ENCODE results near the gene LOXL4.
"Not testable (repeated sequence)": the region's sequence is repeated elsewhere in the genome, so short reads cannot be mapped to it uniquely, and the experiment has no call there.

LOXL4 gene

GRCh38 chr10:98244141-98244540 is 23.9 kb downstream of the LOXL4 start:
- DNase-seq (ENCODE audit: low spot score) = no peak

DNA sequence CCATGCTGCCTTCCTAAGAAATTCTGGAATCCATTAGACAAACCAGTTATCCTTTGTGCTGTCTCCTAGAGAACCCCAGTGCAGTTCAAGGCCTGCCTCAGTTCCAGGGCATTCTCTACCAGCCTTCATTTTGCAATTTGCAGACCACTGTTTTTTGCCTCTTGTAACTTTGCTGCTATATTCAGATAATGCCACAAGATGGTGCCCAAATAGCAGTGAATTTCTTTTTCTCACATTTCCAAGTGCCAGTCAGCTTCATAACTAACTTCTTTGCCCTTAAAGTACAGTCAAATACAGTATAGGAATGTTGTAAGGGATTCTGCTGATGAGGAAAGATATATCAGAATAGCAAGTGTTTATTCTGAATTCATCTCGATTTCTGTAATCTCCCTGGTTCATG is 25.2 kb downstream of the LOXL4 start:
- no peak for DNase-seq (ENCODE audit: low spot score)

DNA sequence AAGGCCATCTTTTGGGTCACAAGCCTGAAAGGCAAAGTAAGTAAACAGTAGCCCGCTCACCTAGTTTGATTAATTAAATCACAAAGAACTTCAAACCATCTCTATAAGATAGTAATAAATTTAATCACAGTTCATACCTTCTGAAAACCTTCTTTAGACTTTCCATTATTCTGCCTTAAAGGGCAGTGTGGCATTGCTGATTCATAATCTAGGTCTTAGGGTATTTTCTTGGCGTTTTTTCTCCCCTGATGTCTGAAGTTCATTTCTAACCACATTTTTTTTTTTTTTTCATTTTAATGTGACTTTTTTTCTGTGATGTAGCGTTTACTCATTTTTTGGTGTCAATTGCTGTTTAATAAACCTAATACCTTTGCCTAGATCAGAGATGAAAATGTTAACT is 27.5 kb downstream of the LOXL4 start:
- DNase-seq (ENCODE audit: low spot score) = no peak

DNA sequence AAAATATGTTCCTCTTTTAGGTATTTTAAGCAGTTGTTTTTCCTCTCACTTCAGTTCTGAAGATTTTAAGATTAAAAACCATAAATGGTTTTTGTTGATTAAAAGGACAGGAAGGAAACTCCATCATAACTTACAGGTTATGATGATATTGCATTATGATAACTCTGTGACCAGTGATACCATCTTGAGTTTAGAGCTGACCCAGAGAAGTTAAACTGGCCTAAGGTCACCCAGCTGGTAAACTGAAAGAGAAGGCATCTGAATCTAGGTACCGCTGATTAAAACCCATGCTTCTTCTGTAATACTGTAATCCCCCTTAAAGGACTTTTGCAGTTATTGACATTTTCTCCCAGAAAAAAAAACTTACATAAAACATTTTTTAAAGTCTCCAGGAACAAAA is 29.6 kb downstream of the LOXL4 start:
- DNase-seq (ENCODE audit: low spot score) = no peak

DNA sequence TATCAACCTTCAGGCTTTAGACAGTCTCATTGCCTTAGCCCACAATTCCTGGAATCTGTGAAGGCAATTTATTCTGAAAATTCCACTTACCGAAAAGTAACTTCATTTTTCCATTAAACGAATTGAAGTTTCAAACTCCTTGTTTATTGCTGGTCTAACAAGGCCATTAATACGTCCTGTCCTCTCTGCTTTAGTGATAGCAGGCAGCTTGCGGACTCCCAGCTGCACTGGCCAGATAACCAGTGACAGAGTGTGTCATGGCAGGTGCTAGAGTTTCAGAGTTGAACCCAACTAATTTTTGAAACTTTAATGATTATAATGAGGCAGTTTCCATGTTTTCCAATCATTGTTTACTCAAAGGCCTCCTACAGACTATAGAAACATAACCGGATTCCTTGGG is 31.1 kb downstream of the LOXL4 start:
- DNase-seq (ENCODE audit: low spot score) = no peak

DNA sequence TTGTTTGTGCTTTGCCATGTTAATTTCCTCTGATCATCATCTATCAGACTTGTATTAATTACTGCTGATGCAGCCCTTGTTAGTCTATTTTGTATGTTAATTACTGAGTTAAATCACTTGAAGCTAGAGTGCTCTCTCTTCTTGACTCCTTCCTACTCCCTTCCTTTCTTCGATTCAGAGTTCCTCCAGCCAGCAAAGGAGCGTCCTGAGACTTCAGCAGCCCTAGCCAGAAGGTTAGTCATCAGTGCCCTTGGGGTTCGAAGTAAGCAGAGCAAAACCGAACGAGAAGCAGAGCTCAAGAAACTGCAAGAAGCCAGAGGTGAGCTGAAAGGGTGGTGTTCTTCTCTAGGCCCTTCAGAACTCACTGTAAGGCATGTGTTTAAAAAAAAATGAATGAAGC is 32.1 kb downstream of the LOXL4 start:
- no peak for DNase-seq (ENCODE audit: low spot score)

DNA sequence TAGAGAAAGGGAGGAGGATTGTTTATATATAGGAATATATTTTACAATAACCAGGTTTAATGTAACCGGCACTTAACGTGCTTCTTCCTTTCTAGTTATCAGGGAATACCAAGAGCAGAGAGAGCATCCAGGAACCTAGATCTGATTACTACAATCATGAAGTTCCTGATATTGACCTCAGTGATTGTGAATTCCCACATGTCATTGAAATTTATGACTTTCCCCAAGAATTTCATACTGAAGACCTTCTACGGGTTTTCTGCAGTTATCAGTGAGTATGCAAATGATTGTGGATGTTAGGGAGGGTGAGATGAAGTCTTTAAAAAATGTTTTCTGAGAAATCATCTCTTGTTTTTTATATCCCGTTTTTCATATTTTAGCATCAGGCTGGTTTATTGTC is 36.6 kb downstream of the LOXL4 start:
- DNase-seq (ENCODE audit: low spot score) = no peak

- not testable (repeated sequence) for DNase-seq (ENCODE audit: low spot score)
Measured at GRCh38 chr10:98228266-98228665, 39.7 kb downstream of the LOXL4 start.

DNA sequence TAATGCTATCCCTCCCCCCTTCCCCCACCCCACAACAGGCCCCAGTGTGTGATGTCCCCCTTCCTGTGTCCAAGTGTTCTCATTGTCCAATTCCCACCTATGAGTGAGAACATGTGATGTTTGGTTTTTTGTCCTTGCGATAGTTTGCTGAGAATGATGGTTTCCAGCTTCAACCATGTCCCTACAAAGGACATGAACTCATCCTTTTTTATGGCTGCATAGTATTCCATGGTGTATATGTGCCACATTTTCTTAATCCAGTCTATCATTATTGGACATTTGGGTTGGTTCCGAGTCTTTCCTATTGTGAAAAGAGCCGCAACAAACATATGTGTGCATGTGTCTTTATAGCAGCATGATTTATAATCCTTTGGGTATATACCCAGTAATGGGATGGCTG is 40.3 kb downstream of the LOXL4 start:
- not testable (repeated sequence) for DNase-seq (ENCODE audit: low spot score)

GRCh38 chr10:98226508-98227144 is 41.4 kb downstream of the LOXL4 start:
- DNase-seq (ENCODE audit: low spot score) = no peak

DNA sequence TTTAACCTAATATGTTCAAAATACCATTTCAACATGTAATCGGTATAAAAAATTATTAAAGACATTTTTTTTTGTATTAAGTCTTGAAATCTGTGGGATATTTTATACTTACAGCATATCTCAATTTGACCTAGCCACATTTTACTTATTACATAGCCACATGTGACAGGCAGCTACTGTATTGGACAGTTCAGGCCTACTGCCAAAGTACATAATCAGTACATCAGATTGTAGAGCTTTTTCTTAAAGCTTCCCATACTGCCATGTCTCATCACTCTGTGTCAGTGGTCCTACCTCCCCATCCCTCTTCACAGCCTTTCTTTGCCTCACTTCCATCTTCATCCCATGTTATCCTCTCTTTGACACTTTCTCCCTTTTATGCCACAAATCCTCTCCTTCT is 43.0 kb downstream of the LOXL4 start:
- DNase-seq (ENCODE audit: low spot score) = no peak

DNA sequence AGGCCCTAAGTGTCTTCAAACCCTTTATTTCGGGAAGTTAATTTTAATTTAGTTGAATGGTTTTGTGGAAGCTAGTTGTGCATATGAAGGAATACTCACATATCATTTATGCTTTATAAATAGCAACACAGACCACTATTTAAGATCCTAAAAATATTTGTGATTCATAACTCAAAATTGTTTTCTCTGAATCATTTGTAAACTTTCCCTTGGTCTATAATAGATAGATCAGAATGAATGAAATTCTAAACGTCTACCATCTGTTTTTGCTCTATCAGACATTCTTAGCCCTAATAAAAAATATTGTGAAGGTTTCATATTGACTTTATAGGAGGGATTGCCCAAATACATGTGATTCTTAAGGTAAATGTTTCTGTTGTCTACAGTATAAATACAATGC is 43.5 kb downstream of the LOXL4 start:
- no peak for DNase-seq (ENCODE audit: low spot score)

DNA sequence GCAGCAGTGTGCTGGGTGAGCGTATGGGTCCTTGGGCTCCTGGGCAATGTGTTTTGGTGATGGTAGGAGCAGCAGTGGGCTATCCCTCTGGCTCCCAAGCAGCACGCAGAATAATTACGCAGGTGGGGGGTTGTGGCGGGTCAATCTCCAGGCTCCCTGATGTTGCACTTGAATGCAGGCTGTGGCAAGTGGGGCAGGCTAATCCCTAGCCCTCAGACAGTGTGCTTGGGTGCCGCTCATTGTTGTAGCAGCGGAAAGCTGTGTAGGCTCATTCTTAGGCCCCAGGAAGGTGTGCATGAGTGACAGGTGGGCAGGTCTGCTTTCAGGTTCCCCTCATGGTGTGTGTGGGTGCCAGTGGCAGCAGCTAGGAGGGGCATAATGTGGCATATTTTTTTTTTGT is 44.1 kb downstream of the LOXL4 start:
- DNase-seq (ENCODE audit: low spot score) = no peak

- DNase-seq (ENCODE audit: low spot score) = no peak
Measured at GRCh38 chr10:98217801-98218200, 50.2 kb downstream of the LOXL4 start.

- no peak for DNase-seq (ENCODE audit: low spot score)
Measured at GRCh38 chr10:98215373-98215772, 52.6 kb downstream of the LOXL4 start.

- DNase-seq (ENCODE audit: low spot score) = no peak
Measured at GRCh38 chr10:98213740-98214139, 54.3 kb downstream of the LOXL4 start.

DNA sequence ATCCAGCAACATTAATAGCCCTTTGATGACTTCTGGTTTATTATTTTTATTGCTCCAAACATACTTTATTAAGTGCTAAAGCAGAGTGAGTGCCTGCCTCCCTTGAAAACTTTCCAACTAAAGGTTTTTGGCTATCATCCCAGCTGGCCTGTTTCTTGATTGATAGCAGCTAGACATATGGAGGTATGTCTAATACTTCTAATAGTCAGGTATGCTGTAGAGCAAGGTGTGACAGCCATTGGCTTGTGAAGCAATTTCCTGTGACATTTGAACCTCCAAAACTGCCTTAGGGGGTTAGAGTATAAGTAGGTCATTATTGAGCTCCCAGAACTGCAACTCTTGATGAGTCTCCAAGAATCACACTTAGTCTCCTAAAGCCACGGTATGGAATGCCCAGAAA is 55.8 kb downstream of the LOXL4 start:
- no peak for DNase-seq (ENCODE audit: low spot score)

DNA sequence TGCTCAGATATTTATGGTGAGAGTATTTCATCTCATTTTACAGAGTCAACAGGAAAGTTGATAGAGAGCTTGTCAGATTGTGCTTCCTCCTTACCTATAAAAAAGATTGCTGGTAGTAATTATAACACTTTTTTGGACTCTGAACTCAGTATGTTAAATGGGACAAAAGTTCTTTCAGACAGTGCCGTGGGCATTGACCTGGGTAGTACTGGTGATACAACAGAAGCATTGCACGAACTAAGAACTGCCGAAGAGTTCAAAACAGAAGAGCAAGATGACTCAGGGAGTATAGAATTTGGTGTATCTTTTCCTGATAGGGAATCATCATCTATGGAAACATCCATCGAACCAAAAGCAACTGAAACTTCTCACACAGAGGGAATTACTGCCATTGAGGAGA is 58.6 kb downstream of the LOXL4 start:
- DNase-seq (ENCODE audit: low spot score) = no peak

GRCh38 chr10:98208925-98209324 is 59.1 kb downstream of the LOXL4 start:
- DNase-seq (ENCODE audit: low spot score) = no peak

GRCh38 chr10:98205351-98205750 is 62.6 kb downstream of the LOXL4 start:
- DNase-seq (ENCODE audit: low spot score) = no peak

DNA sequence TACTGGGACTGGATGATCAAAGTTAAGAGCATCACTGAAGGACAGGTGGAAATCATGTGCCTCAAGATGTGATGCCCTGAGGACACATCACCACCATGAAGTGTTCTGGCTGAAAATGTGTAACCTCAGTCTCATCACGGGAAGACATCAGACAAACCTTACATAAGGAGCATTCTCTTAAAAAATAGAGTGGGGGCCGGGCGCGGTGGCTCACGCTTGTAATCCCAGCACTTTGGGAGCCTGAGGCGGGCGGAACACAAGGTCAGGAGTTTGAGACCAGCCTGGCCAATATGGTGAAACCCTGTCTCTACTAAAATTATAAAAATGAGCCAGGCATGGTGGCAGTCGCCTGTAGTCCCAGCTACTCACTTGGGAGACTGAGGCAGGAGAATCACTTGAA is 65.6 kb downstream of the LOXL4 start:
- DNase-seq (ENCODE audit: low spot score) = no peak

- DNase-seq (ENCODE audit: low spot score) = no peak
Measured at GRCh38 chr10:98201760-98202159, 66.2 kb downstream of the LOXL4 start.
